Loucy (cell line): Measurements from ENCODE around the gene MMS19.

Experiments used
- H2AFZ ChIP-seq: fragments of 200-600 bp; sonication (generic); 2 replicates; pipeline ENCODE4 v1.6.0; 2016; ENCODE audit warnings: antibody characterized with exemption, mild to moderate bottlenecking, low read length, moderate library complexity
- H3F3A ChIP-seq: fragments of 200-600 bp; 2 replicates; pipeline ENCODE4 v1.6.0; 2016; ENCODE audit warnings: antibody characterized with exemption, low read depth, mild to moderate bottlenecking
- H3K27me3 ChIP-seq: fragments of 200-600 bp; sonication (generic); 2 replicates; pipeline ENCODE4 v1.6.1; 2014; ENCODE audit warnings: low read length, mild to moderate bottlenecking; ENCODE audit not compliant: insufficient read depth, poor library complexity, severe bottlenecking
- H3K36me3 ChIP-seq: fragments of 200-600 bp; sonication (generic); 2 replicates; pipeline ENCODE4 v1.6.1; 2016; ENCODE audit warnings: low read length; ENCODE audit not compliant: insufficient read depth
- H3K4me1 ChIP-seq: fragments of 200-600 bp; sonication (generic); 2 replicates; pipeline ENCODE4 v1.5.1; 2014; ENCODE audit warnings: low read length, mild to moderate bottlenecking; ENCODE audit not compliant: insufficient read depth, poor library complexity, severe bottlenecking
- H3K4me2 ChIP-seq: fragments of 200-600 bp; sonication (generic); 2 replicates; pipeline ENCODE4 v1.6.0; 2014; ENCODE audit warnings: antibody characterized with exemption, low read length, low read depth, mild to moderate bottlenecking; ENCODE audit not compliant: poor library complexity, severe bottlenecking
- H3K4me3 ChIP-seq: fragments of 200-600 bp; sonication (generic); 2 replicates; pipeline ENCODE4 v1.5.1; 2014; ENCODE audit warnings: low read length, mild to moderate bottlenecking, mixed read lengths; ENCODE audit not compliant: poor library complexity, severe bottlenecking
- H3K79me2 ChIP-seq: fragments of 200-600 bp; sonication (generic); 2 replicates; pipeline ENCODE4 v1.6.1; 2014; ENCODE audit warnings: low read length; ENCODE audit not compliant: insufficient read depth
- H3K9ac ChIP-seq: fragments of 200-600 bp; sonication (generic); 2 replicates; pipeline ENCODE4 v1.6.0; 2014; ENCODE audit warnings: mild to moderate bottlenecking, low read depth, low read length, moderate library complexity; ENCODE audit not compliant: poor library complexity, severe bottlenecking
- H3K9me2 ChIP-seq: fragments of 200-600 bp; sonication (generic); replicated peaks from 2 replicates; pipeline ENCODE4 v1.6.1; 2016; ENCODE audit warnings: low read depth, low read length, mixed read lengths
- H3K9me3 ChIP-seq: fragments of 200-600 bp; sonication (generic); 2 replicates; pipeline ENCODE4 v1.6.1; 2014; ENCODE audit warnings: mild to moderate bottlenecking, antibody characterized with exemption, low read length, low read depth; ENCODE audit not compliant: insufficient read depth
- H4K20me1 ChIP-seq: fragments of 200-600 bp; sonication (generic); 2 replicates; pipeline ENCODE4 v1.6.0; 2014; ENCODE audit warnings: antibody characterized with exemption, low read length, mild to moderate bottlenecking; ENCODE audit not compliant: insufficient read depth, poor library complexity, severe bottlenecking
- EZH2phosphoT487 ChIP-seq: fragments of 200-600 bp; IDR thresholded peaks from 2 replicates; pipeline ENCODE4 v1.6.1; 2018; ENCODE audit warnings: antibody characterized with exemption, mild to moderate bottlenecking, moderate library complexity, borderline replicate concordance
- TF ChIP-seq, protein P1 (sequence below): fragments of 200-600 bp; sonication (generic); conservative IDR thresholded peaks from 2 replicates; pipeline ENCODE4 v1.5.1; 2014; ENCODE audit warnings: mild to moderate bottlenecking, antibody characterized with exemption, low read length

The MMS19 gene

GRCh38 chr10:97538411-97538810, 40.2 kb upstream of the MMS19 start:
- no peaks in the 10 kb centered on the region for H3F3A ChIP-seq
- no peaks in the 10 kb centered on the region for H4K20me1 ChIP-seq
- no peak for TF ChIP-seq EZH2phosphoT487
- TF ChIP-seq, protein P1, sequence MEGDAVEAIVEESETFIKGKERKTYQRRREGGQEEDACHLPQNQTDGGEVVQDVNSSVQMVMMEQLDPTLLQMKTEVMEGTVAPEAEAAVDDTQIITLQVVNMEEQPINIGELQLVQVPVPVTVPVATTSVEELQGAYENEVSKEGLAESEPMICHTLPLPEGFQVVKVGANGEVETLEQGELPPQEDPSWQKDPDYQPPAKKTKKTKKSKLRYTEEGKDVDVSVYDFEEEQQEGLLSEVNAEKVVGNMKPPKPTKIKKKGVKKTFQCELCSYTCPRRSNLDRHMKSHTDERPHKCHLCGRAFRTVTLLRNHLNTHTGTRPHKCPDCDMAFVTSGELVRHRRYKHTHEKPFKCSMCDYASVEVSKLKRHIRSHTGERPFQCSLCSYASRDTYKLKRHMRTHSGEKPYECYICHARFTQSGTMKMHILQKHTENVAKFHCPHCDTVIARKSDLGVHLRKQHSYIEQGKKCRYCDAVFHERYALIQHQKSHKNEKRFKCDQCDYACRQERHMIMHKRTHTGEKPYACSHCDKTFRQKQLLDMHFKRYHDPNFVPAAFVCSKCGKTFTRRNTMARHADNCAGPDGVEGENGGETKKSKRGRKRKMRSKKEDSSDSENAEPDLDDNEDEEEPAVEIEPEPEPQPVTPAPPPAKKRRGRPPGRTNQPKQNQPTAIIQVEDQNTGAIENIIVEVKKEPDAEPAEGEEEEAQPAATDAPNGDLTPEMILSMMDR = no peak
- no peaks in the 10 kb centered on the region for H3K27me3 ChIP-seq
- no peaks in the 10 kb centered on the region for H3K9me3 ChIP-seq
- H3K9me2 ChIP-seq = no peaks in the 10 kb centered on the region
- no peak overlapping the region for H2AFZ ChIP-seq
- H3K36me3 ChIP-seq = no peaks in the 10 kb centered on the region
- H3K4me1 ChIP-seq = peaks cover 9% of the 10 kb centered on the region
- no peak overlapping the region for H3K4me3 ChIP-seq
- H3K79me2 ChIP-seq = no peaks in the 10 kb centered on the region
- H3K9ac ChIP-seq = no peak overlapping the region
- no peak overlapping the region for H3K4me2 ChIP-seq

DNA sequence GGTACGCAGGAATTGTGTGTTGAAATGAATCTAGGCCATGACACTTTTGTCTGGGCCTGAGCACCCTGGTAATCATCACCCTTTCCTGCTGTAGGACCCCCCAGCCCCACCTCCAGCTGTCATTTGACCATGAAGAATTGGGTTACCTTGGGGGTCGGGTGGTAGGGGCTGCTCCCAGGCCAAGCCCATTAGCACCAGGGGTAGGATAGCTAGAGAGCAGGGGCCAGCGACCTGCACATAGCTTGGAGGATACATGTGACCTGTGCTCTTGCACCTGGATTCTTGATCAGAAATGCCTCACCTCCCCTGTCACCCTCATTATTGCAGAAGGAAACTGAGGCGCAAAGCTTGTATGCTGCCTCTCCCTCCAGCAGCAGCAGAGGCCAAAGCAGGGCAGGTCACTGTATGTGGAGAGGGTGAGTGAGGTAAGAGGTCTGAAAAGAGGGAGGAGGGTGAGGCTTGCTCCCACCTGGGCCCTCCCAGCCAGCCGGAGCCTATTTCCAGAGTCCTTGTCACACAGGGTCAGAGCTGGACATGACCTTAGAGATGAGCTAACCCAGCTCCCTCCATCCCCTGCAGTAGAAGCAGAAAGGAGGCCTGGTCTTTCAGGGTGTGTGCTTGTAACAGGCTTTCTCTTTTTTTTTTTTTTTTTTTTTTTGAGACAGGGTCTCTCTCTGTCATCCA, 39.1 kb upstream of the MMS19 start:
- no peak overlapping the region for H3K4me2 ChIP-seq
- no peaks in the 10 kb centered on the region for H3K4me1 ChIP-seq
- TF ChIP-seq, protein P1 = no peak
- TF ChIP-seq EZH2phosphoT487 = no peak
- H3K9me3 ChIP-seq = no peaks in the 10 kb centered on the region
- no peak overlapping the region for H3K4me3 ChIP-seq
- no peak overlapping the region for H2AFZ ChIP-seq
- no peaks in the 10 kb centered on the region for H3K27me3 ChIP-seq
- no peaks in the 10 kb centered on the region for H4K20me1 ChIP-seq
- H3K79me2 ChIP-seq = no peaks in the 10 kb centered on the region
- H3K36me3 ChIP-seq = no peaks in the 10 kb centered on the region
- no peaks in the 10 kb centered on the region for H3K9me2 ChIP-seq
- H3F3A ChIP-seq = no peaks in the 10 kb centered on the region
- H3K9ac ChIP-seq = no peak overlapping the region

GRCh38 chr10:97534746-97535367, 36.6 kb upstream of the MMS19 start:
- H3K9ac ChIP-seq = no peak overlapping the region
- TF ChIP-seq, protein P1 = peak; percentile 77
- no peak for TF ChIP-seq EZH2phosphoT487
- H3K4me1 ChIP-seq = no peaks in the 10 kb centered on the region
- no peaks in the 10 kb centered on the region for H3K9me3 ChIP-seq
- H3K4me2 ChIP-seq = no peak overlapping the region
- H3K36me3 ChIP-seq = no peaks in the 10 kb centered on the region
- H3K27me3 ChIP-seq = no peaks in the 10 kb centered on the region
- H2AFZ ChIP-seq = no peak overlapping the region
- no peaks in the 10 kb centered on the region for H4K20me1 ChIP-seq
- no peak overlapping the region for H3K4me3 ChIP-seq
- no peaks in the 10 kb centered on the region for H3K79me2 ChIP-seq
- H3K9me2 ChIP-seq = no peaks in the 10 kb centered on the region
- H3F3A ChIP-seq = no peaks in the 10 kb centered on the region
